HEK293 (cell line): ENCODE results near the gene CCSER1.

Experiments
- CTCF ChIA-PET: fragments of 350-600 bp; formaldehyde crosslinking; extraction: SDS; loops from one replicate; lab custom pipeline; 2021; ENCODE audit warnings: antibody characterized with exemption; lab: Yijun Ruan, JAX
- POLR2A ChIA-PET: fragments of 300-600 bp; formaldehyde crosslinking; extraction: SDS; loops from one replicate; lab custom pipeline; 2020; ENCODE audit warnings: antibody characterized with exemption, inconsistent platforms; lab: Yijun Ruan, JAX
- H3K27ac ChIP-seq: fragments of 200-500 bp; sonication (Bioruptor generic); 2 replicates; pipeline ENCODE4 v1.5.1; 2014; ENCODE audit warnings: low read depth, low read length, control low read depth, inconsistent platforms; ENCODE audit errors: extremely low read depth
- H3K36me3 ChIP-seq, 2 experiments: fragments of 200-500 bp in 1 of 2; sonication (Bioruptor generic) in 1 of 2; 1 replicate in 1 of 2; 2 replicates in 1 of 2; pipeline ENCODE4 v1.5.1; 2014 to 2017; ENCODE audit warnings: inconsistent platforms in 2 of 2, low read length in 2 of 2; ENCODE audit not compliant: control insufficient read depth in 2 of 2, insufficient read depth in 1 of 2
- H3K4me1 ChIP-seq: fragments of 200-500 bp; sonication (Bioruptor generic); 2 replicates; pipeline ENCODE4 v1.5.1; 2014; ENCODE audit warnings: mild to moderate bottlenecking, low read length, inconsistent platforms; ENCODE audit not compliant: control insufficient read depth, insufficient read depth
- H3K4me3 ChIP-seq: 2 replicates; pipeline ENCODE4 v1.5.1; 2011; ENCODE audit warnings: low read depth, mild to moderate bottlenecking, control low read depth, low read length, moderate library complexity
- H3K9me3 ChIP-seq: fragments of 200-500 bp; sonication (Bioruptor generic); 2 replicates; pipeline ENCODE4 v1.5.1; 2014; ENCODE audit warnings: low read depth, low read length, inconsistent platforms; ENCODE audit not compliant: control insufficient read depth, insufficient read depth
- PRDM2 ChIP-seq: fragments of 450-650 bp; formaldehyde crosslinking; IDR thresholded peaks from 2 replicates; pipeline ENCODE4 v1.5.1; 2016; ENCODE audit warnings: missing biosample characterization, missing genetic modification characterization, borderline replicate concordance
- PRDM6 ChIP-seq: fragments of 450-650 bp; formaldehyde crosslinking; IDR thresholded peaks from 2 replicates; pipeline ENCODE4 v1.5.1; 2017; ENCODE audit warnings: missing biosample characterization, missing genetic modification characterization
- TRIM28 ChIP-seq: IDR thresholded peaks from 2 replicates; pipeline ENCODE4 v1.6.1; 2011; ENCODE audit warnings: low read length, control low read depth, borderline replicate concordance
- ZBTB44 ChIP-seq: fragments of 450-650 bp; IDR thresholded peaks from 2 replicates; pipeline ENCODE4 v1.5.1; 2018; ENCODE audit warnings: missing biosample characterization, mild to moderate bottlenecking, missing genetic modification characterization
- ZNF114 ChIP-seq: fragments of 450-650 bp; formaldehyde crosslinking; IDR thresholded peaks from 2 replicates; pipeline ENCODE4 v1.5.0; 2017; ENCODE audit warnings: missing biosample characterization, missing genetic modification characterization
- ZNF148 ChIP-seq: fragments of 450-650 bp; formaldehyde crosslinking; IDR thresholded peaks from 2 replicates; pipeline ENCODE4 v1.5.0; 2017; ENCODE audit warnings: missing biosample characterization, missing genetic modification characterization, borderline replicate concordance
- ZNF155 ChIP-seq: fragments of 450-650 bp; formaldehyde crosslinking; IDR thresholded peaks from 2 replicates; pipeline ENCODE4 v1.5.1; 2016; ENCODE audit warnings: missing biosample characterization, missing genetic modification characterization
- ZNF157 ChIP-seq: fragments of 450-650 bp; formaldehyde crosslinking; IDR thresholded peaks from 2 replicates; pipeline ENCODE4 v1.5.1; 2016; ENCODE audit warnings: missing biosample characterization, missing genetic modification characterization
- ZNF18 ChIP-seq: fragments of 450-650 bp; formaldehyde crosslinking; IDR thresholded peaks from 2 replicates; pipeline ENCODE4 v1.5.1; 2016; ENCODE audit warnings: missing biosample characterization, missing genetic modification characterization
- ZNF239 ChIP-seq: fragments of 450-650 bp; formaldehyde crosslinking; IDR thresholded peaks from 2 replicates; pipeline ENCODE4 v1.5.1; 2016; ENCODE audit warnings: missing biosample characterization, missing genetic modification characterization
- ZNF302 ChIP-seq: fragments of 450-650 bp; formaldehyde crosslinking; IDR thresholded peaks from 2 replicates; pipeline ENCODE4 v1.5.1; 2016; ENCODE audit warnings: missing biosample characterization, missing genetic modification characterization, low read depth
- ZNF311 ChIP-seq: fragments of 450-650 bp; formaldehyde crosslinking; IDR thresholded peaks from 2 replicates; pipeline ENCODE4 v1.5.1; 2017; ENCODE audit warnings: missing biosample characterization, missing genetic modification characterization, borderline replicate concordance
- ZNF335 ChIP-seq: fragments of 450-650 bp; formaldehyde crosslinking; conservative IDR thresholded peaks from 2 replicates; pipeline ENCODE4 v1.5.1; 2016; ENCODE audit warnings: missing biosample characterization, missing genetic modification characterization
- ZNF366 ChIP-seq: fragments of 450-650 bp; formaldehyde crosslinking; conservative IDR thresholded peaks from 2 replicates; pipeline ENCODE4 v1.5.1; 2016; ENCODE audit warnings: missing biosample characterization, missing genetic modification characterization
- ZNF426 ChIP-seq: fragments of 450-650 bp; formaldehyde crosslinking; IDR thresholded peaks from 2 replicates; pipeline ENCODE4 v1.5.1; 2017; ENCODE audit warnings: missing biosample characterization, missing genetic modification characterization, mild to moderate bottlenecking, inconsistent platforms, moderate library complexity
- ZNF473 ChIP-seq: fragments of 450-650 bp; formaldehyde crosslinking; IDR thresholded peaks from 2 replicates; pipeline ENCODE4 v1.5.1; 2017; ENCODE audit warnings: missing biosample characterization, missing genetic modification characterization
- ZNF580 ChIP-seq: fragments of 450-650 bp; formaldehyde crosslinking; IDR thresholded peaks from 2 replicates; pipeline ENCODE4 v1.5.1; 2016; ENCODE audit warnings: missing biosample characterization, missing genetic modification characterization
- ZNF843 ChIP-seq: fragments of 450-650 bp; formaldehyde crosslinking; IDR thresholded peaks from 2 replicates; pipeline ENCODE4 v1.5.1; 2016; ENCODE audit warnings: missing biosample characterization, missing genetic modification characterization

The CCSER1 gene

GRCh38 chr4:91037951-91038350, 910.8 kb downstream of the CCSER1 start:
- Histone ChIP-seq H3K4me3 (no peak overlapping the region), H3K36me3 (no peaks in the 10 kb centered on the region), H3K27ac (no peak overlapping the region), H3K4me1 (no peaks in the 10 kb centered on the region), H3K9me3 (no peaks in the 10 kb centered on the region)
- POLR2A ChIA-PET: no interaction called here
- CTCF ChIA-PET: no interaction called here
- no peak for TF ChIP-seq ZNF426 (tag by site-specific recombination)
- TF ChIP-seq ZNF114 (tag by site-specific recombination): no peak
- no peak for TF ChIP-seq ZBTB44 (tag by site-specific recombination)
- TF ChIP-seq ZNF366 (tag by site-specific recombination): no peak
- TF ChIP-seq ZNF580 (tag by site-specific recombination): no peak
- no peak for TF ChIP-seq ZNF302 (tag by site-specific recombination)
- TF ChIP-seq ZNF335: no peak

- H3K27ac ChIP-seq: no peak overlapping the region
- no peak overlapping the region for H3K4me3 ChIP-seq
- POLR2A ChIA-PET: no interaction called here
- no peaks in the 10 kb centered on the region for H3K36me3 ChIP-seq
- no peaks in the 10 kb centered on the region for H3K4me1 ChIP-seq
- H3K9me3 ChIP-seq: no peaks in the 10 kb centered on the region
- CTCF ChIA-PET: no interaction called here
- no peak for TF ChIP-seq ZNF155 (tag by site-specific recombination)
- no peak for TF ChIP-seq ZNF473 (tag by site-specific recombination)
- no peak for TF ChIP-seq ZNF18
- TF ChIP-seq ZBTB44 (tag by site-specific recombination): no peak
- TF ChIP-seq ZNF148 (tag by site-specific recombination): no peak
- no peak for TF ChIP-seq ZNF843 (tag by site-specific recombination)
- TF ChIP-seq ZNF157: no peak
- no peak for TF ChIP-seq TRIM28
- no peak for TF ChIP-seq ZNF239 (tag by site-specific recombination)
- TF ChIP-seq PRDM6 (tag by site-specific recombination): no peak
- no peak for TF ChIP-seq PRDM2
- TF ChIP-seq ZNF311 (tag by site-specific recombination): no peak
Measured at GRCh38 chr4:91057871-91058270, 930.7 kb downstream of the CCSER1 start.
